ENCODE data around the gene RAB3A.

Gene RAB3A

DNA sequence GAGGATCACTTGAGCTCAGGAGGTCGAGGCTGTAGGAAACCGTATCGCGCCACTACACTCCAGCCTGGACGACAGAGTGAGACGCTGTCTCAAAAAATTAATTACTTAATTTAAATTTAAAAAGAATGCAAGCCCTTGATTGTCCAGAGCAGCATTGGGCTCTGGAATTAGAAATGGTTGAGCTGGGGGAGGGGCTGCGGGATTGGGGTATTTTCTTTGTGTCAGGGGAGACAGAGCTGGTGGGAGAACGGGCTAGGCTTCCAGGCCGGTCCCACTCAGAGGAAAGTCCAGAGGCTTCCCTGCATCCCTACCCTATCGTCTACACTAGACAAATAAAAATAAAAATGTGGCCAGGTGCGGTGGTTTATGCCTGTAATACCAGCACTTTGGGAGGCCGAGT is 2.2 kb upstream of the RAB3A start:
- DNase-seq (ENCODE audit: extremely low read depth, insufficient read length): no peak
- H3K27me3 ChIP-seq (replicated peaks; ENCODE audit: control insufficient read depth, insufficient read depth, low read length): peaks cover 2% of the 10 kb centered on the region
- H3K4me3 ChIP-seq (replicated peaks; ENCODE audit: low read depth, low read length): no peak overlapping the region
- TF ChIP-seq, protein P1, sequence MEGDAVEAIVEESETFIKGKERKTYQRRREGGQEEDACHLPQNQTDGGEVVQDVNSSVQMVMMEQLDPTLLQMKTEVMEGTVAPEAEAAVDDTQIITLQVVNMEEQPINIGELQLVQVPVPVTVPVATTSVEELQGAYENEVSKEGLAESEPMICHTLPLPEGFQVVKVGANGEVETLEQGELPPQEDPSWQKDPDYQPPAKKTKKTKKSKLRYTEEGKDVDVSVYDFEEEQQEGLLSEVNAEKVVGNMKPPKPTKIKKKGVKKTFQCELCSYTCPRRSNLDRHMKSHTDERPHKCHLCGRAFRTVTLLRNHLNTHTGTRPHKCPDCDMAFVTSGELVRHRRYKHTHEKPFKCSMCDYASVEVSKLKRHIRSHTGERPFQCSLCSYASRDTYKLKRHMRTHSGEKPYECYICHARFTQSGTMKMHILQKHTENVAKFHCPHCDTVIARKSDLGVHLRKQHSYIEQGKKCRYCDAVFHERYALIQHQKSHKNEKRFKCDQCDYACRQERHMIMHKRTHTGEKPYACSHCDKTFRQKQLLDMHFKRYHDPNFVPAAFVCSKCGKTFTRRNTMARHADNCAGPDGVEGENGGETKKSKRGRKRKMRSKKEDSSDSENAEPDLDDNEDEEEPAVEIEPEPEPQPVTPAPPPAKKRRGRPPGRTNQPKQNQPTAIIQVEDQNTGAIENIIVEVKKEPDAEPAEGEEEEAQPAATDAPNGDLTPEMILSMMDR (IDR thresholded peaks at IDR 0.05; ENCODE audit: insufficient read depth, low read length, poor library complexity, severe bottlenecking): no peak
- no peaks in the 10 kb centered on the region for H3K36me3 ChIP-seq (ENCODE audit: control insufficient read depth, insufficient read depth, low read length)

DNA sequence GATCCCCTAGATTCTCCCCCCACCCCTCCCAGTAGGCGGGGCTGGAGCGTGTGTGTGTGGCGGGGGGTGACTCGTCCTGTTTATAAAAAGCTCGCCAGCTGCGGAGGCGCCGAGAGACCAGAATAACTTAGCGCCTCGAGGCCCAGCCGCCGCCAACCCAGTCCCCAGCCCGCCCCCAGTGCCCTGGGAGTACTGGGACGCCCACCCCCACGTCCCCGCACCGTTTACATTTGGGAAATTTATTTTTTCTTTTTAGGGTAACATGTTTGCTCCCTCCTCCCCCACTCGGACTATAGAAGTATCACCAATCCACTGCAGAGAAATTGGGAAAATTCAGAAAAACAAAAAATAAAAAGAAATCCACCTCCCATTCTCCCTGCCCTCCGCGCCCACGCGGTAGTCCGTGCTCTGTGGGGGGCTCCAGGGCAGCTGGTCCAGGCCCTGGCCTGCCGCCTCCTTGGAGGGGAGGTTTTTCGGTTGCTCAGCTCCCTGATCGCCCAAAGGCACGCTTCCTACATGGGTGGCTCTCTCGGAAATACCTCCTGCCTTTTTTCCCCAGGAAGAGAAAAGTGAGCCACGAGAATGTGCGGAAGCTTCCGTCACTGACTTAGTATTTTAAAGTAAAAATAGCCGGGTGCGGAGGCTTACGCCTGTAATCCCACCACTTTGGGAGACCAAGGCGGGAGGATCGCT is 1.5 kb upstream of the RAB3A start:
- TF ChIP-seq, protein P1 (IDR thresholded peaks at IDR 0.05; ENCODE audit: insufficient read depth, low read length, poor library complexity, severe bottlenecking): no peak
- H3K4me3 ChIP-seq (replicated peaks; ENCODE audit: low read depth, low read length): peak overlapping the region; percentile 80
- peak; percentile 61 for DNase-seq (ENCODE audit: extremely low read depth, insufficient read length)
- peaks cover 2% of the 10 kb centered on the region for H3K27me3 ChIP-seq (replicated peaks; ENCODE audit: control insufficient read depth, insufficient read depth, low read length)
- H3K36me3 ChIP-seq (ENCODE audit: control insufficient read depth, insufficient read depth, low read length): peaks cover 2% of the 10 kb centered on the region

DNA sequence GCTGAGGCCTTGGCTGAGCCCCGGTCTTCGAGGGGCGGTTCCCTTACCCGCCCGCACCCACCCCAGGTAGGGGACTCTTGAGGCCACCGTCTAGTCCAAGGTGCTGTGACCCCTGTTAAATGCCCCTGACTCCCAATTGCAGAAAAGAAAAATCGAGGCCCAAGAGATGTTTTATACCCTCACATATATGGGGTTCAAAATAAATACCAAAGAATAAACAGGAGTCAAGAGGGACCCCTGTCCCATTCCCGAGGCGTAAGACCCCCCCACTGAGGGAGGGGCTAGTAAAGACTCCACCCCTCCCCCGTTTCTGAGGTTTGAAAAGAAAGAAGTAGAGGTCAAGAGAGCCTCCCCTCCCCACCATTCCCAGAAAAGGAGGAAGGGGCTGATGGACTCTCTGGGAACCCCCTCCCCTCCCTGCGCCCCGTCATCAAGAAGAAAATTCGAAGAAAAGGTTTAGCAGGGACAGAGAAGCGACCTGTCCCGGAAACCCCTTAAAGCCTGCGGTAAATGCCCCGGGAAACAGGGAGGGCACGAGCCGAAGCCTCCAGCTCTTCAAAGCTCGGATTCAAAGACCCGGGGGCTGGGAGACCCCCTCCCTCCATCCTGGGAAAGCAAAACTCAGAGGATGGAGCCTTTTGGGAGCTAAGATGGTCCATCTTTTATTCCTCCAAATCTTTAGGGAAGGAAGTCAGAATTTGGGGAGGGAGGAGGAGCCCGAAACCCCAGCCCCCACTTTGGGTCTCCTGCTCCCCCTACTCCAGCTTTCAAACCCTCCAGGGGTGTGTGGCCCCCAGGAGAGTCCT is 755 bp upstream of the RAB3A start:
- H3K4me3 ChIP-seq (replicated peaks; ENCODE audit: low read depth, low read length): peak overlapping the region; percentile 80
- TF ChIP-seq, protein P1 (IDR thresholded peaks at IDR 0.05; ENCODE audit: insufficient read depth, low read length, poor library complexity, severe bottlenecking): no peak
- H3K27me3 ChIP-seq (replicated peaks; ENCODE audit: control insufficient read depth, insufficient read depth, low read length): peaks cover 2% of the 10 kb centered on the region; the same call in 1 of the 2 replicates
- peaks cover 4% of the 10 kb centered on the region for H3K36me3 ChIP-seq (ENCODE audit: control insufficient read depth, insufficient read depth, low read length)
- no peak for DNase-seq (ENCODE audit: extremely low read depth, insufficient read length)

DNA sequence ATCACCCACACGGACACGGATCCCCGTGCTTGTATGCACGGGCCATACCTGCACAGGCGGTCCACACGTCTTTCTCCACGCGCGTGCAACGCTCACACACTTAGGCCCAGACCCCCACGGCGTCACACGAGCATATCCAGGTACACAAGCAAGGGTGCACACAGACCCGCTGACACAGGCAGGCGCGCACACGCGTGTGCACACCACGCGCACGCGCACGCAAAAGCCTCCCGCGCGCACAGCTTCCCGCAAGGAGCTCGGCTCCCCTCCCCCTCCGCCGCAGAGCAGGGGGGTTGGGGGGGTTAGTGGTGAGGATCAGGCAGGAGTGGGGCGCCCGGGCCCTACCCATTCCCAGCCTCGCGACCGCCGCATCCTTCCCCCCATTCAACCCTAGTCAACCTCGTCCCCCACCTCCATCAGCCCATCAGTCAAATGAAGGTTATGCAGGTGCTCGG is 407 bp downstream of the RAB3A start:
- TF ChIP-seq, protein P1 (IDR thresholded peaks at IDR 0.05; ENCODE audit: insufficient read depth, low read length, poor library complexity, severe bottlenecking): no peak
- Histone ChIP-seq H3K4me3 (replicated peaks; ENCODE audit: low read depth, low read length) (peak overlapping the region; percentile 84), H3K36me3 (ENCODE audit: control insufficient read depth, insufficient read depth, low read length) (peaks cover 6% of the 10 kb centered on the region), H3K27me3 (replicated peaks; ENCODE audit: control insufficient read depth, insufficient read depth, low read length) (no peaks in the 10 kb centered on the region)
- DNase-seq (ENCODE audit: extremely low read depth, insufficient read length): no peak

DNA sequence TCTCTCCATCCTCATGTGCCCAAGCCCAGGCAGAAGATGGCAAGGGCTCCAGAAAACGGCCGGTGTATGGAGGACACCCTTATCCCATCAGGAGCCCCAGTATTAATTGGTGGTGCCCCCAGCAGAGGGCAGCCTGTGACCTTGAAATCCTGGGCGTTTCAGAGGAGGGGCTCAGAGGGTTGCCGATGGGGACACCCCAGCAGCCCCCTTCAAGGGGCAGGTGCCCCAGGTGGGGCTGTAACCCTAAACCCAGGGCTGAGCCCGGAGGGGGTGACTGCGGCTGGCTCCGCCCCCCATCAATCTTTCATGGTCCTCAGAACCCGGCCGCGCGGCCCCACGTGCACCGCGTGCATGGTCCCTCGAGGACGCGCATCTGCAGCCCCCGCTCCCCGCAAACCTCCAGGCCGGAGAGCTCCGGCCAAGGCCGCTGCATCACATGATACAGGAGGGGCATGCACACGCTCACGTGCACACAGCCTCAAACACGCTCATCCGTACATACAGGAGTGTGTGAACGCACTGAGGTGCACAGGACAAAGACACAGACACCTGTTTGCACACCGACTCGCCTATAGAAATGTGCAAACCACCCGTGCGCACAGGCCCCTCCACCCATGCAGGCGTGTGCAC is 949 bp downstream of the RAB3A start:
- Histone ChIP-seq H3K27me3 (replicated peaks; ENCODE audit: control insufficient read depth, insufficient read depth, low read length) (no peaks in the 10 kb centered on the region), H3K36me3 (ENCODE audit: control insufficient read depth, insufficient read depth, low read length) (peaks cover 7% of the 10 kb centered on the region), H3K4me3 (replicated peaks; ENCODE audit: low read depth, low read length) (peak overlapping the region; percentile 84)
- TF ChIP-seq, protein P1 (IDR thresholded peaks at IDR 0.05; ENCODE audit: insufficient read depth, low read length, poor library complexity, severe bottlenecking): peak; percentile 60
- DNase-seq (ENCODE audit: extremely low read depth, insufficient read length): peak; percentile 65
